Naive B cell (primary cell): ENCODE data around the gene HCN2. TPM values are rescaled to one million over a fixed set of nuclear protein-coding genes. Genes with fewer than 3 reads are reported as not detected.

Experiments used
- ATAC-seq, 2 donors: fragments of 150-1000 bp; cut with Tn5 transposase; 2 replicates each; pipeline ENCODE4 v1.10.0; 2021; ENCODE audit warnings: low read depth in 2 of 2, mild to moderate bottlenecking in 2 of 2, moderate library complexity in 2 of 2
- DNase-seq: peaks from one replicate; pipeline ENCODE4 v3.0.0; 2022
- H3K27ac Mint-ChIP-seq, 6 donors: one replicate each; pipeline ENCODE4 v1.8.0; 2020 to 2022; ENCODE audit warnings: mild to moderate bottlenecking in 6 of 6, mixed read lengths in 6 of 6, moderate library complexity in 5 of 6, inconsistent platforms in 2 of 6
- H3K27me3 Mint-ChIP-seq, 3 donors: one replicate each; pipeline ENCODE4 v1.8.0; 2021 to 2022; ENCODE audit warnings: mixed read lengths in 3 of 3, mild to moderate bottlenecking in 1 of 3
- H3K36me3 Mint-ChIP-seq, 2 donors: one replicate each; pipeline ENCODE4 v1.8.0; 2020 to 2022; ENCODE audit warnings: mixed read lengths in 2 of 2, inconsistent platforms in 1 of 2, mild to moderate bottlenecking in 1 of 2
- H3K4me1 Mint-ChIP-seq, 3 donors: one replicate each; pipeline ENCODE4 v1.8.0; 2020 to 2022; ENCODE audit warnings: mixed read lengths in 3 of 3, inconsistent platforms in 1 of 3, mild to moderate bottlenecking in 1 of 3, moderate library complexity in 1 of 3
- H3K4me3 Mint-ChIP-seq, 8 donors: one replicate each; pipeline ENCODE4 v1.8.0; 2020 to 2022; ENCODE audit warnings: mild to moderate bottlenecking in 8 of 8, mixed read lengths in 8 of 8, moderate library complexity in 8 of 8, inconsistent platforms in 2 of 8
- H3K9me3 Mint-ChIP-seq, 7 donors: one replicate each; pipeline ENCODE4 v1.8.0; 2020 to 2022; ENCODE audit warnings: mixed read lengths in 7 of 7, mild to moderate bottlenecking in 5 of 7, inconsistent platforms in 2 of 7, moderate library complexity in 1 of 7
- polyA plus RNA-seq, 6 donors: library from polyadenylated mRNA; unstranded; fragments of 300-500 nt; fragmentation: Illumina TruSeq; gene quantifications; one replicate each; pipeline ENCODE4 v1.2.3, GENCODE V29; 2021; ENCODE audit warnings: low read depth in 6 of 6

HCN2 gene
- polyA plus RNA-seq, 6 donors from 2014 or later, result not detected

DNA sequence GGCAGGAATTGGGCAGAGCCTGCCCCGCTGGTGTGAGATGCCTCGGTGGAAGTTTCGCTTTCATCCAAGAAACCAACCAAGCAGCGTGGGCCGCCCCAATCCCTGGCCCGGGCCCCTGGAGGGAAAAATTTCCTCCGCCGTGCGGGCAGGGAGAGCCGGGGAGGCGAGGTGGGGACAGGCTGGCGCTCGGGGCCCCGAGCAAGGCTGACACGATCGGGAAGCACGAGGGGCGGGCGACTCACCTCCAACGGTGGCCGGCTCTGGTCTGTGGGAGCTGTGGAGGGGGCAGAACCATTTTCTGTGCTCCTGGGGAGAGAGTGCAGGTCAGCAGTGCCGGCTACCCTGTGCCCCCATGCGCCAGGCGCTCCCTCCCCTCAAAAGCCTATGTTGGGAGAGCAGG lies 62.3 kb downstream of the HCN2 start:
- Mint-ChIP-seq H3K36me3 (no peaks in the 10 kb centered on the region), H3K4me1 (peaks cover 17 to 26% (median 17%) of the 10 kb centered on the region in 3 donors), H3K27ac (no peak overlapping the region), H3K4me3 (no peak overlapping the region), H3K27me3 (no peaks in the 10 kb centered on the region), H3K9me3 (no peaks in the 10 kb centered on the region)
- no peak for ATAC-seq
- no peak for DNase-seq

DNA sequence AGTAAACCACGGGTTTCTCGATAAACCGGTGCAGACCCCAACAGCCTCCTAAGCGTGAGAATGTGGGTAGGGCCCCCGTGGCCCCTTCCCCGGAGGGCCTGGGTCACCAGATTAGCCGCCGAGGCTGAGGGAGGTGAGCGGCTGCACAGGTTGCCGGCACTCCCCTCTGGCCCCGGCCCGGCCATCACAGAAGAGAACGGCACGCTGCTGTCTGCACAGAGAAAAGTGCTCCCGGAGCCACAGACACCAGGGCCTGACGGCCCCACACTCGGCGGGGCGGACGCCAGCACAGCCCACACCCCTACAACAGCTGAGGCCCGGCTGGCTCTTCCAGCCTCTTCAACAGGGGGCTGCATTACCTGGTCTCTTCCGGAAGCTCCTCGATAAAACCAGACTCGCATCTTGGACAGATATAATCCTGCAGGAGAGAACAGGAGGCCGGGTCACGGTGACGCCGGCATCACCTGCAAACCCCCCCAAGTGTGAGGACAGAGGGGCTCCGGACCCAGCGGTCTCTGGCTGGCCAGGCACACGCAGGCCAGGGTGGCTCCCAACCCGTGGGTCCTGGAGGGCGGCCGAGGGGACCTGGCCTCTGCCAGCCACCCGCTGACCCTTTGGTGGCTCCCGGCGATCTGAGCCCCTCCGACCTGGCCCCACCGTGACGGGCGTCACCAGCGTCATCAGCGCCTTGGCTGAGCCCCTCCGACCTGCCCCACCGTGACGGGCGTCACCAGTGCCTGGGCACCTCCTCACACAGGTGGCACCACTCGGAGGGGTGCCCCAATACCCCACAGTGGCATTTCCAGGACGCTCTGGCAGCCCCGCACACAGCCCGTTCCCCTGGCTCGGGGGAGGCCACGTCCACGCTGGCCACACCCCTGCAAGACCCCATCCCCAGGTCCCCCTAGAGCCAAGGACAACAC lies 63.0 kb downstream of the HCN2 start:
- H3K4me1 Mint-ChIP-seq, result peaks cover 17 to 26% (median 23%) of the 10 kb centered on the region in 3 donors
- no peaks in the 10 kb centered on the region for H3K9me3 Mint-ChIP-seq
- H3K27ac Mint-ChIP-seq, result no peak overlapping the region
- no peaks in the 10 kb centered on the region for H3K36me3 Mint-ChIP-seq
- no peak for DNase-seq
- ATAC-seq, result no peak
- H3K27me3 Mint-ChIP-seq, result no peaks in the 10 kb centered on the region
- no peak overlapping the region for H3K4me3 Mint-ChIP-seq

DNA sequence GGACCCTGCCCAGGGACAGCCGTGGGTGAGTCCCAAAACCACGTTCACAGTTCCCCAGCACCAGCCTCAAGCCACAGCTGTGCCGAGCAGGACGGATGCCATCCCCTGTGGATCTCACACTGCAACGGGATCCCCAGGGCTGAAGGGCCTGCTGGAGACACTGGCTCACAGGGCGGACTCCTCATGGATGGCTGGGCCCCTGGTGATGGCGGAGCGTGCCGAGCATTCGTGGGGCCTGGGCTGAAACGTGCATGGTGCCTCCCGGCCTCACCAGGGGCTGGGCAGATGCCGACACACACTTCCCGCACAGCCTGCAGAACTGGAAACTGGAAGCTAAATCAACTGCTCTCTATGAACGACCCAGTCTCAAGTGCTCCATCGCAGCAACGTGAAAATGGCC lies 63.7 kb downstream of the HCN2 start:
- no peak for ATAC-seq
- Mint-ChIP-seq H3K27me3 (no peaks in the 10 kb centered on the region), H3K36me3 (no peaks in the 10 kb centered on the region), H3K27ac (peak overlapping the region in 1 of 6 donors; percentile 20), H3K9me3 (no peaks in the 10 kb centered on the region), H3K4me3 (no peak overlapping the region), H3K4me1 (peaks cover 17 to 27% (median 23%) of the 10 kb centered on the region in 3 donors)
- DNase-seq, result no peak

DNA sequence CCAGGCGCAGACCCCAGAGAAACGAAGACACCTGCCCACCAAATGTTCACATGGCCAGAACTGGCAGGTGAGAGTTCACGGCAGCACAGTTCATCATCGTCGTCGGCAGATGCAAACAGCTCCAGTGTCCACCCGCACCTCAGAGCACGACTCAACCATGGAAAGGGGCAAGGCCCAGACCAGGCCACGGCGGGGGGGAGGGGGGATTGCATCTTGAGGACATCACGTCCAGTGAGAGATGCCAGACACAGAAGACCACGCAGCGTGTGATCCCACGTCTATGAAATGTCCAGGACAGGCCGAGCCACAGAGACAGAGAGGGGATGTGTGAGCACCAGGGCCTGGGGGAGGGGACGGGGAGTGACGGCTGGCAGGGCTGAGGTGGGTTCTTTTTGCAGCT lies 66.0 kb downstream of the HCN2 start:
- ATAC-seq, result no peak
- H3K27me3 Mint-ChIP-seq, result no peaks in the 10 kb centered on the region
- DNase-seq, result no peak
- H3K4me1 Mint-ChIP-seq, result peaks cover 21 to 48% (median 36%) of the 10 kb centered on the region in 3 donors
- H3K4me3 Mint-ChIP-seq, result peak overlapping the region in 3 of 8 donors; percentile 24 to 57 (median 45)
- H3K9me3 Mint-ChIP-seq, result no peaks in the 10 kb centered on the region
- no peaks in the 10 kb centered on the region for H3K36me3 Mint-ChIP-seq
- peak overlapping the region in 1 of 6 donors; percentile 71 for H3K27ac Mint-ChIP-seq

DNA sequence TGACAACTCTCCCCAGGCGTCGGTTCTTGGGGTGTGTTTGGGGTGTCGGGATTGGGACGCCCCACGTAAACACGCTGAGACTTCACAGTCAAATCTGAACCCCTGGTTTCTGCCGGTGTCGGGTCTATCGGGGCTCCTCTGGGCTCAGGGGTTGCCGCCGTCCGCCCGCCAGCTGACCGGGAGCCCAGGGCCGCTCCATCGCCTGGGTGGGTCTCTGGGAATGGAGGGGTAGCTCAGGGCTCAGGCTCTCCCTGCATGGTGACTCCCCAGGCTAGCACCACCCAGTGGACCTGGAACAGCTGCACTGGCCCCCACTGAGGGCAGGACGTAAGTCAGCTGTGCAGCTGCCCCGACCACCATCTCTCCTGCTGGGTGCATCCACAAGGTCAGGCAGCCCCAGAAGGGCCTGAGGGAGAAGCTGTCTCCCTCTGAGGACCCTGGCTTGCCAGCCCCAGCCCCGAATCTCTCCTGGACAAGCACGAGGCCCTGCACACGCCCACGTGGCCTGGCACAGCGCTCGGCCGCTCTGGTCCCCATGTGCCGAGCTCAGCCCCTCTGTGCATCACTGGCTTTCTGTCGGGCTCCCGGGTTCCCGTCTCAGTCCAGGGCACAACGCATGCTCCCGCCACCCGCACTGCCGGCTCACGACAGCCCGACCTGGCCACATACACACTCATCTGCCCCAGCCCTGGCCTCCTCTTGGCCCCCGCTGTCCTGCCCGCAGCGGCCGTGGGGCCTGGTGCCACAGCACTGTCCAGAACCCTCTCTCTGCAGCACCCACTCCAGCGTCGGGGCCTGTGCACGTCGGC lies 67.3 kb downstream of the HCN2 start:
- no peaks in the 10 kb centered on the region for H3K9me3 Mint-ChIP-seq
- H3K27me3 Mint-ChIP-seq, result no peaks in the 10 kb centered on the region
- no peaks in the 10 kb centered on the region for H3K36me3 Mint-ChIP-seq
- ATAC-seq (no peak), DNase-seq (no peak)
- peak overlapping the region in 1 of 6 donors; percentile 71 for H3K27ac Mint-ChIP-seq
- peak overlapping the region in 1 of 8 donors; percentile 7 for H3K4me3 Mint-ChIP-seq
- peaks cover 33 to 59% (median 45%) of the 10 kb centered on the region in 3 donors for H3K4me1 Mint-ChIP-seq

DNA sequence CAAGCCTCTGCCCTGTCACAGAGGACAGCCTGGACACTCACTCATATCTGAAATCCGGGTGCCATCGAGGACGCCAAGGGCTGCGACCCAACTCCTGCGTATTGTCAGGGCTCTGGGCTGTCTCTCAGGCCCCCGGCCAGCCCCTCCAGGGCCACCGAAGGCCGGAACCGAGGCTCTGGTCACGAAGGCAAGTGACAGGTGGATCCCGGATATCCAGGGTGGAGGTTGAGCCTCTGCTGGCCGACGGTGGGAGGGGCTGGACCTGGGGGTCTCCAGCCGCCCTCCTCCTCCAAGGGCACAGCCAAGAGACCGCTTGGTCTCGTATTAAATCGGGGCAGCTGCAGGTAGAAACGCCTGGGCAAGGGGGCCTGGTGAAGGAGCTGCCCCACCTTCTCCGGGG lies 67.9 kb downstream of the HCN2 start:
- H3K36me3 Mint-ChIP-seq, result no peaks in the 10 kb centered on the region
- no peak for DNase-seq
- H3K27ac Mint-ChIP-seq, result peak overlapping the region in 1 of 6 donors; percentile 9
- H3K4me3 Mint-ChIP-seq, result peak overlapping the region in 1 of 8 donors; percentile 7
- H3K27me3 Mint-ChIP-seq, result no peaks in the 10 kb centered on the region
- peaks cover 33 to 61% (median 45%) of the 10 kb centered on the region in 3 donors for H3K4me1 Mint-ChIP-seq
- no peaks in the 10 kb centered on the region for H3K9me3 Mint-ChIP-seq
- no peak for ATAC-seq

DNA sequence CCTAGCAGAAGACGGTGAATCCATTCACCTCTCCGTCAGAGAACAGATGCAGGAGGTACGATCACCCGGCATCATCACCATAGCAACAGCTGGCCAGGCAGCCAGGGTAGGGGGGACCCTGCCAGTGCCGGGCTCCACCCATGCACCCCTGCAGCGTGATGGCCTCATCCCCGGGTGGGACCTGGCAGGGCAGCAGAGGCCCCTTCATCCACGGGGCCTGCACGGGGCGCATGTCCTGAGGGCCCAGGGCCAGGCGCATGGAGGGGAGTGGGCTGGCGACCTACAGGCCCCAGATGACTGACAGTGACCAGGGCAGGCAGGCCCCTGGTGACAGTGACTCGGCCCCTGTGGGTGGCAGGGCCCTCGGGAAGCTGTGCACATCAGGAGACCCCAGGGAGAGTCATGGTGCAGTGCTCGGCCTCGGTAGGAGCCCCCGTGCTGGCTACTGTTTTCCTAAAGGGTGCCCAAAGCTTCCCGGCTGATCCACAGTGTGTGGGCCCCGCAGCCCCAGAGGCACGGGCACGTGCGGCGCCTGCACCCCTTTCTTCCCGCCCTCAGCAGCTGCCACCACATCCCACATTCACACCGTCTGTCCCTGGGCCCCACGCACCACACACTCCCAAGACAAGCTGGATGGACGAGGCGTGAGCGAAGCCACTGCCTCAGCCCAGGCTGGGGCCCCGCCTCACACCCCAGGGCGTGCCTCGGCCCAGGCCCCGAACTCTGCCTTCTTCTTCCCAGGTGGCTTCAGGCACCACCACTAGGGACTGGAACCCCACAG lies 68.6 kb downstream of the HCN2 start:
- DNase-seq (no peak), ATAC-seq (no peak)
- no peaks in the 10 kb centered on the region for H3K27me3 Mint-ChIP-seq
- no peaks in the 10 kb centered on the region for H3K36me3 Mint-ChIP-seq
- peak overlapping the region in 5 of 8 donors; percentile 38 to 97 (median 57) for H3K4me3 Mint-ChIP-seq
- peaks cover 33 to 61% (median 45%) of the 10 kb centered on the region in 3 donors for H3K4me1 Mint-ChIP-seq
- peak overlapping the region in 2 of 6 donors; percentile 38 to 95 for H3K27ac Mint-ChIP-seq
- H3K9me3 Mint-ChIP-seq, result no peaks in the 10 kb centered on the region

DNA sequence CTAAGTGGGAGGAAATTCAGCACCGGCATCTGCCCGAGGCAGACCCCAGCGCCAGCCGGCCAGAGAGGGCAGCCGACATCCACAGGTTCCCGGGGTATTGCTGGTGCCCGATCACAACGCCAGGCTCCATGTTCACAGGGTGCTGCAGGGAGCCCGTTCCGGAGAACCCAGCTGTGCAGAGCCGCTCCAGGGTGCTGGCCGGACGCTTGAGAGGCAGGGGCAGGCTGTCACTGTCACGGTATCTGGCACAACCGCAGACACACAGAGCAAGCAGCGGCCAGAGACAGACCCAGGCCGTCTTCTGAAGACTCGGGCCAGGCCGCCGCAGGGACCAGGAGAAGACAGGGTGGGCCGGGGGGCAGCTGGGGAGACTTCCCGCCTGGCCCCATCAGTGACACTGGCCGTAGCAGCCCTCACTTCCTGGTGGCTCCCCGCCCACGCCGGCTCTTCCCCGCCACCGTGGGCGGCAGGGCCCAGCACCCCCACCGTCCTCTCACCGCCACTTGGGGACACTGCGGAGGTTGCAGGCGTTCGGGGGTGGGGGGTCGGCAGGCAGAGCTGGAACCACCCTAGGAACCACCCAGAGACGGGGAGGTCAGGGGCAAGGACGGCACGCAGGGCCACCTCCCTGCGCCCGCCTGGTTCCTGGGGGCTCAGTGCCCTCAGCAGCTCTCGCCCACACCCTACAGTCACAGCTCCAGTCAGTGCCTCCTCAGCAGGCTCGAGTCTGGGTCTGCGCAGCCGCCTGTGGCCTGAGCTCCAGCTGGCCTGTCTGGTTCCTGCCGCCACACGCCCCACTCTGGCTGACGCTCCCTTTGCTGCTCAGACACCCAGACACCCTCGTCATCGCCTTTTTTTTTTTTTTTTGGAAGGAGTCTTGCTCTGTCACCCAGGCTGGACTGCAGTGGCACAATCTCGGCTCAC lies 69.5 kb downstream of the HCN2 start:
- DNase-seq (no peak), ATAC-seq (no peak)
- Mint-ChIP-seq H3K27me3 (no peaks in the 10 kb centered on the region), H3K9me3 (no peaks in the 10 kb centered on the region), H3K27ac (peak overlapping the region in 5 of 6 donors; percentile 77 to 98 (median 95)), H3K36me3 (no peaks in the 10 kb centered on the region), H3K4me1 (peaks cover 37 to 63% (median 53%) of the 10 kb centered on the region in 3 donors), H3K4me3 (peak overlapping the region in 6 of 8 donors; percentile 47 to 97 (median 94))

DNA sequence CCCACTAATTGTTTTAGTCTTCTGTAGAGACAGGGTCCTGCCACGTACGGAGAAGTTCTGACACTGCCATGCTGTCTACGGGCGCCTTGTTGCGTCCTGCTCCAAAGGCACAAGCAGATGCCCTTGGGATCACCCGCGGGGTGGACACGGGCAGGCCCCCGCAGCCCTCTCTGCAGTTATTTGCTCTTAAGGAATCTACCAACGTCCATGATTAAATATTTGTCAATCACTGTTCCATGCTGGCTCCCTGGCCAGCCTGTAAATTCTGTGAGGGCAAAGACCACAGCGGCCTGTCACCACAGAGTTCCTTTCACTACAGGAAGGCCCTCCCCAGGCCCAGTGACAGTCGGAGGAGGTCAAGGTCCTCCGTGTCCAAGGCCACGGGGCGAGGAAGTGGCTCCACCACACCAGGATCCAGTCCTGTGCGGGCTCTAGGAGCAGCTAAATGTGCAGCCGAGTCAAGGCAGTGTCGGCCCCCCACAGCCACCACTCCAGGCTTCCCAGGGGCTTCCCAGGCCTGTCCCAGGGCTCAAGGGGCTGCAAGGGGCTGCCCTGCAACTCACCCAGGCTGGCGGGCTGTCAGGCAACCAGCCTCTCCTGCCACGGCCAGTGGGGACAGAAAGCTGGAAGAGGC lies 71.2 kb downstream of the HCN2 start:
- DNase-seq (no peak), ATAC-seq (no peak)
- no peaks in the 10 kb centered on the region for H3K27me3 Mint-ChIP-seq
- peaks cover 28 to 59% (median 53%) of the 10 kb centered on the region in 3 donors for H3K4me1 Mint-ChIP-seq
- no peaks in the 10 kb centered on the region for H3K9me3 Mint-ChIP-seq
- no peaks in the 10 kb centered on the region for H3K36me3 Mint-ChIP-seq
- H3K4me3 Mint-ChIP-seq, result peak overlapping the region; percentile 93 to 100 (median 98)
- H3K27ac Mint-ChIP-seq, result peak overlapping the region; percentile 89 to 99 (median 98)

DNA sequence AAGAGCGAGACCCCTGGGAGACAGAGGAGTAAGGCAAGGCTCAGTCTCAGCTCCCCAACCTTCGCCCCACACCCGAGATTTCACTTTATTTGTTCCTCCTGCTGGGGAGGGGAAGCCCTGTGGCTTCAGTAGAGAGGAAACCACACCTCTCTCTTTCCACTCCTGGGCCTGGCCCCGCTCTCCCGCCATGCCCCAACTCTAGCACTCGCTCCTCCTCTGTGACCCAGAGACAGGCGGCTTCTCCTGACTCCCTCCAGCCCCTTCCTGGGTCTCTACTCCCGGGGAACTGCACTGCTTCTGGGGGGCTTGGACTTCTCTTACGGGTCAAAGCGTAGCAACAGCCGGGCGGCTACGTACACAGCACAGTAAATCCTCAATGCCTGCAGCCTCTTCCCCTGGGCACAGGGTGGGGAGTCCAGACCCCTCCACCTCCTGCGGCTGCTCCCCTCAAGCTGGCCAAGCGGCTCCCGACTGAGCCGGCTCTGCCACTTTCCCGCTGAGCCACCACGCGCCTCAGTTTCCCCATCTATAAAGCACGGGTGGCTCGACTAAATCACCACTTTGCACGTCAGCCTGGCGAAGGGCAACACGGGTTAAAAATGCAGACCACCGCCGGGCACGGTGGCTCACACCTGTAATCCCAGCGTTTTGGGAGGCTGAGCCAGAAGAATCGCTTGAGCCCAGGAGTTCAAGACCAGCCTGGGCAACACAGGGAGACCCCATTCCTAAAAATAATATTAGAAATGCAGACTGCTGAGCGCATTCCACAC lies 71.9 kb downstream of the HCN2 start:
- DNase-seq, result peak; percentile 66
- Mint-ChIP-seq H3K36me3 (no peaks in the 10 kb centered on the region), H3K27me3 (peaks cover 0 to under 1% (median 0%) of the 10 kb centered on the region in 3 donors), H3K4me1 (peaks cover 23 to 52% (median 48%) of the 10 kb centered on the region in 3 donors), H3K9me3 (no peaks in the 10 kb centered on the region), H3K27ac (peak overlapping the region; percentile 89 to 99 (median 98)), H3K4me3 (peak overlapping the region; percentile 93 to 100 (median 98))
- peak; percentile 52 to 53 for ATAC-seq
